A673 (cell line): ENCODE results near the gene ZFP36.

Source experiments
- EZH2 ChIP-seq: fragments of 200-600 bp; sonication (generic); IDR thresholded peaks from 2 replicates; pipeline ENCODE4 v1.6.1; 2017; ENCODE audit warnings: borderline replicate concordance, low read depth, mild to moderate bottlenecking, mixed read lengths, antibody characterized with exemption, low read length; ENCODE audit not compliant: poor library complexity, severe bottlenecking
- TF ChIP-seq, protein P1 (sequence below): fragments of 300-800, 200-600 bp; sonication (generic); conservative IDR thresholded peaks from 2 replicates; pipeline ENCODE4 v1.5.1; 2017; ENCODE audit warnings: low read depth, mild to moderate bottlenecking, antibody characterized with exemption, low read length, moderate library complexity, mixed read lengths

DNA sequence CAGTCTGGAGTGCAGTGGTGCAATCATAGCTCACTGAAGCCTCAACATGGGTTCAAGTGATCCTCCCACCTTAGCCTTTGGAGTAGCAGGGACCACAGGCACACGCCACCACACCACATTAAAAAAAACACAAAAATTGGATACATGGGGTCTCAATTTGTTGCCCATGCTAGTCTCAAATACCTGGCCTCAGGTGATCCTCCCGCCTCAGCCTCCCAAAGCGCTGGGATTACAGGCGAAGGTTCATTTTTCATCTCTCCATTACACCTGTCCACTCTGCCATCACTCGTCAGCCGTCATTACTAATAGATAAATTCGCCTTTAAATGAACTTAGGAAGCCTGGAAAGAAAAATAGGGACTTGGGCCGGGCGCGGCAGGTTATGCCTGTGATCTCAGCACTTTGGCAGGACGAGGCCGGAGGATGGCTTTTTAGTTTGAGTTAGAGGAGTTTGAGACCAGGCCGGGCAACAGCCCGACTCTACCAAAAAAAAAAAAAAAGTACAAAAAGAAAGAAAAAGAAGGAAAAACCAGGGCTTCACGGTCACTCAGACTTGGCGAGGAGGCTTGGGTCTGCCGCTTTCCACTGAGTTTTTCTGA lies 38.0 kb downstream of the ZFP36 start:
- TF ChIP-seq, protein P1, sequence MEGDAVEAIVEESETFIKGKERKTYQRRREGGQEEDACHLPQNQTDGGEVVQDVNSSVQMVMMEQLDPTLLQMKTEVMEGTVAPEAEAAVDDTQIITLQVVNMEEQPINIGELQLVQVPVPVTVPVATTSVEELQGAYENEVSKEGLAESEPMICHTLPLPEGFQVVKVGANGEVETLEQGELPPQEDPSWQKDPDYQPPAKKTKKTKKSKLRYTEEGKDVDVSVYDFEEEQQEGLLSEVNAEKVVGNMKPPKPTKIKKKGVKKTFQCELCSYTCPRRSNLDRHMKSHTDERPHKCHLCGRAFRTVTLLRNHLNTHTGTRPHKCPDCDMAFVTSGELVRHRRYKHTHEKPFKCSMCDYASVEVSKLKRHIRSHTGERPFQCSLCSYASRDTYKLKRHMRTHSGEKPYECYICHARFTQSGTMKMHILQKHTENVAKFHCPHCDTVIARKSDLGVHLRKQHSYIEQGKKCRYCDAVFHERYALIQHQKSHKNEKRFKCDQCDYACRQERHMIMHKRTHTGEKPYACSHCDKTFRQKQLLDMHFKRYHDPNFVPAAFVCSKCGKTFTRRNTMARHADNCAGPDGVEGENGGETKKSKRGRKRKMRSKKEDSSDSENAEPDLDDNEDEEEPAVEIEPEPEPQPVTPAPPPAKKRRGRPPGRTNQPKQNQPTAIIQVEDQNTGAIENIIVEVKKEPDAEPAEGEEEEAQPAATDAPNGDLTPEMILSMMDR = no peak
- TF ChIP-seq EZH2 = no peak
